Panc1 (cell line): ENCODE results near the gene MTFR1L. TPM values are rescaled to one million over a fixed set of nuclear protein-coding genes. Genes with fewer than 3 reads are reported as not detected.

Experiments used
- ATAC-seq: fragments of 200-7000 bp; cut with Tn5 transposase; 2 replicates; pipeline ENCODE4 v1.9.1; 2020; ENCODE audit warnings: mild to moderate bottlenecking, moderate library complexity
- BruUV-seq: library from RNA; stranded (reverse); fragments of 400-500 nt; replicated peaks from 2 replicates; lab custom pipeline; 2021; lab: Mats Ljungman, UMichigan
- CTCF ChIA-PET: fragments of 300-600 bp; sonication (Branson Sonifier 250); formaldehyde crosslinking; loops from one replicate; lab custom pipeline; 2022; ENCODE audit warnings: antibody characterized with exemption; lab: Charles Lee
- POLR2A ChIA-PET: fragments of 300-600 bp; sonication (Branson Sonifier 250); formaldehyde crosslinking; loops from one replicate; lab custom pipeline; 2022; ENCODE audit warnings: antibody characterized with exemption; lab: Charles Lee
- DNase-seq: peaks from one replicate; pipeline ENCODE4 v3.0.0-alpha.2; 2010; ENCODE audit warnings: low read depth, low spot score
- H3K27ac ChIP-seq: 2 replicates; pipeline ENCODE4 v1.5.1; 2011; ENCODE audit warnings: mild to moderate bottlenecking, low read length, inconsistent platforms
- H3K27me3 ChIP-seq: fragments of 200-500 bp; sonication (Bioruptor generic); 2 replicates; pipeline ENCODE4 v1.6.0; 2014; ENCODE audit warnings: low read length, inconsistent platforms; ENCODE audit not compliant: control insufficient read depth, insufficient read depth
- H3K36me3 ChIP-seq: fragments of 200-500 bp; sonication (Bioruptor generic); 2 replicates; pipeline ENCODE4 v1.5.1; 2014; ENCODE audit warnings: inconsistent platforms, mild to moderate bottlenecking, low read length, moderate library complexity; ENCODE audit not compliant: control insufficient read depth, insufficient read depth
- H3K4me1 ChIP-seq: 2 replicates; pipeline ENCODE4 v1.5.1; 2011; ENCODE audit warnings: inconsistent platforms, mild to moderate bottlenecking, low read length, moderate library complexity; ENCODE audit not compliant: control insufficient read depth, insufficient read depth
- H3K4me3 ChIP-seq, 2 experiments: 2 replicates each; pipeline ENCODE4 v1.5.1; 2011 to 2012; ENCODE audit warnings: low read depth in 2 of 2, low read length in 2 of 2, mild to moderate bottlenecking in 2 of 2, inconsistent platforms in 1 of 2, moderate library complexity in 1 of 2
- H3K9me3 ChIP-seq: fragments of 200-500 bp; sonication (Bioruptor generic); 2 replicates; pipeline ENCODE4 v1.5.1; 2014; ENCODE audit warnings: low read depth, mild to moderate bottlenecking, inconsistent platforms, low read length, moderate library complexity; ENCODE audit not compliant: control insufficient read depth, insufficient read depth
- CTCF ChIP-seq: fragments of 450-650 bp; IDR thresholded peaks from 2 replicates; pipeline ENCODE4 v1.5.1; 2017; ENCODE audit warnings: mild to moderate bottlenecking
- POLR2AphosphoS5 ChIP-seq: IDR thresholded peaks from 2 replicates; pipeline ENCODE4 v1.6.1; 2012; ENCODE audit warnings: mild to moderate bottlenecking, low read depth, low read length, moderate library complexity
- REST ChIP-seq, 2 experiments: IDR thresholded peaks; 2 replicates each; pipeline ENCODE4 v1.6.1; 2011 to 2012; ENCODE audit warnings: low read depth in 2 of 2, control low read depth in 1 of 2, low read length in 1 of 2, mild to moderate bottlenecking in 1 of 2, moderate library complexity in 1 of 2; ENCODE audit not compliant: insufficient read depth in 1 of 2
- SIN3A ChIP-seq: IDR thresholded peaks from 2 replicates; pipeline ENCODE4 v1.6.1; 2012; ENCODE audit warnings: low read depth, mild to moderate bottlenecking, low read length, moderate library complexity, borderline replicate concordance; ENCODE audit not compliant: insufficient read depth
- TCF7L2 ChIP-seq: IDR thresholded peaks from 2 replicates; pipeline ENCODE4 v1.6.1; 2011; ENCODE audit warnings: mild to moderate bottlenecking, low read depth, low read length, inconsistent platforms
- in situ Hi-C: cut with HindIII; loops from 2 replicates; pipeline ENCODE4 v1.10.0; 2016; ENCODE audit warnings: low sequenced_read_pairs, low pct_unique_long_range_greater_than_20kb
- intact Hi-C: fragments of 100-400 bp; cut with micrococcal nuclease; formaldehyde crosslinking; loops from one replicate; pipeline ENCODE4 v1.10.0; 2022; ENCODE audit not compliant: unreplicated experiment
- total RNA-seq: library from RNA; stranded (reverse); gene quantifications from one replicate; pipeline ENCODE4 v1.2.1, GENCODE V29; 2021; ENCODE audit not compliant: unreplicated experiment

MTFR1L gene
- total RNA-seq, 1 experiment from 2014 or later, result 68.5 TPM

- ChIA-PET POLR2A (interaction anchor here (0.7 kb wide), 1 partner anchor 120 kb away, joined by 4 read pairs; no protein-coding TSS in a partner anchor), CTCF (no interaction called here)
- H3K4me3 ChIP-seq, result no peak overlapping the region
- 0 out of 2 replicates have a peak, but pooled peaks cover 5% of the 10 kb centered on the region for H3K4me1 ChIP-seq
- BruUV-seq, result TSS peak; percentile 79
- DNase-seq (no peak), ATAC-seq (no peak)
- no peak overlapping the region for H3K27ac ChIP-seq
- TF ChIP-seq SIN3A (no peak), POLR2AphosphoS5 (no peak), TCF7L2 (no peak), CTCF (no peak), REST (IDR thresholded peaks at IDR 0.05; ENCODE audit: insufficient read depth in 1 of 2, low read depth in 2 of 2, low read length in 1 of 2) (no peak)
- in situ Hi-C loops, result no loop called here
- H3K27me3 ChIP-seq, result no peaks in the 10 kb centered on the region
- no peaks in the 10 kb centered on the region for H3K9me3 ChIP-seq
- intact Hi-C loops, result no loop called here
- H3K36me3 ChIP-seq, result no peaks in the 10 kb centered on the region
Observed at GRCh38 chr1:25802915-25803314, 16.8 kb upstream of the MTFR1L start.

- Histone ChIP-seq H3K4me3 (no peak overlapping the region), H3K27me3 (no peaks in the 10 kb centered on the region), H3K9me3 (no peaks in the 10 kb centered on the region), H3K27ac (no peak overlapping the region), H3K4me1 (0 out of 2 replicates have a peak, but pooled peaks cover 5% of the 10 kb centered on the region), H3K36me3 (no peaks in the 10 kb centered on the region)
- TF ChIP-seq REST (IDR thresholded peaks at IDR 0.05; ENCODE audit: insufficient read depth in 1 of 2, low read depth in 2 of 2, low read length in 1 of 2) (no peak), SIN3A (no peak), TCF7L2 (no peak), POLR2AphosphoS5 (no peak), CTCF (no peak)
- DNase-seq (no peak), ATAC-seq (no peak)
- CTCF ChIA-PET, result no interaction called here
- POLR2A ChIA-PET, result interaction anchor here (0.7 kb wide), 1 partner anchor 121 kb away, joined by 4 read pairs; no protein-coding TSS in a partner anchor
- BruUV-seq, result no TSS peak
- intact Hi-C loops (no loop called here), in situ Hi-C loops (no loop called here)
Observed at GRCh38 chr1:25803368-25803767, 16.4 kb upstream of the MTFR1L start.
